DND-41 (cell line): Measurements from ENCODE around the gene MAP6.

Experiments used
- ATAC-seq: fragments of 200-7000 bp; cut with Tn5 transposase; 3 replicates; pipeline ENCODE4 v1.9.1; 2021; ENCODE audit warnings: low read depth; ENCODE audit not compliant: insufficient read depth
- DNase-seq: peaks from one replicate; pipeline ENCODE4 v3.0.0-alpha.2; 2020
- H2AFZ ChIP-seq: 2 replicates; pipeline ENCODE4 v1.6.0; 2012; ENCODE audit warnings: low read depth, low read length
- H3K27ac ChIP-seq: 2 replicates; pipeline ENCODE4 v1.5.1; 2012; ENCODE audit warnings: low read length, inconsistent platforms
- H3K27me3 ChIP-seq: fragments of 200-600 bp; sonication (generic); 2 replicates; pipeline ENCODE4 v1.6.0; 2012; ENCODE audit warnings: low read length, mild to moderate bottlenecking, inconsistent platforms; ENCODE audit not compliant: insufficient read depth, poor library complexity
- H3K36me3 ChIP-seq: 2 replicates; pipeline ENCODE4 v1.5.1; 2012; ENCODE audit warnings: low read length, inconsistent platforms; ENCODE audit not compliant: insufficient read depth
- H3K4me1 ChIP-seq: 2 replicates; pipeline ENCODE4 v1.5.1; 2012; ENCODE audit warnings: mild to moderate bottlenecking, low read length; ENCODE audit not compliant: insufficient read depth
- H3K4me2 ChIP-seq: 2 replicates; pipeline ENCODE4 v1.6.0; 2012; ENCODE audit warnings: mild to moderate bottlenecking, moderate library complexity, low read length, inconsistent platforms; ENCODE audit not compliant: insufficient read depth
- H3K4me3 ChIP-seq, 2 experiments: fragments of 200-600 bp in 1 of 2; shearing (Covaris generic) in 1 of 2; 2 replicates each; pipeline ENCODE4 v1.5.1; 2012 to 2016; ENCODE audit warnings: inconsistent platforms in 2 of 2, low read length in 2 of 2, mild to moderate bottlenecking in 2 of 2, low read depth in 1 of 2, moderate library complexity in 1 of 2
- H3K79me2 ChIP-seq: 2 replicates; pipeline ENCODE4 v1.6.0; 2012; ENCODE audit warnings: low read length, inconsistent platforms; ENCODE audit not compliant: insufficient read depth
- H3K9ac ChIP-seq: 2 replicates; pipeline ENCODE4 v1.6.0; 2012; ENCODE audit warnings: low read depth, mild to moderate bottlenecking, inconsistent platforms, low read length, moderate library complexity
- H3K9me3 ChIP-seq: 2 replicates; pipeline ENCODE4 v1.5.1; 2012; ENCODE audit warnings: low read length, moderate library complexity, mild to moderate bottlenecking, inconsistent platforms; ENCODE audit not compliant: insufficient read depth, severe bottlenecking
- H4K20me1 ChIP-seq: 2 replicates; pipeline ENCODE4 v1.6.0; 2012; ENCODE audit warnings: low read length; ENCODE audit not compliant: insufficient read depth
- EZH2 ChIP-seq: IDR thresholded peaks from 3 replicates; pipeline ENCODE4 v1.6.1; 2012; ENCODE audit warnings: borderline replicate concordance, low read depth, mild to moderate bottlenecking, moderate library complexity, low read length, inconsistent platforms; ENCODE audit not compliant: severe bottlenecking
- TF ChIP-seq, protein P1 (sequence below): IDR thresholded peaks from 2 replicates; pipeline ENCODE4 v1.5.1; 2012; ENCODE audit warnings: borderline replicate concordance, low read length, moderate library complexity, mild to moderate bottlenecking; ENCODE audit not compliant: poor library complexity, severe bottlenecking; ENCODE audit errors: extremely low read depth

The MAP6 gene

DNA sequence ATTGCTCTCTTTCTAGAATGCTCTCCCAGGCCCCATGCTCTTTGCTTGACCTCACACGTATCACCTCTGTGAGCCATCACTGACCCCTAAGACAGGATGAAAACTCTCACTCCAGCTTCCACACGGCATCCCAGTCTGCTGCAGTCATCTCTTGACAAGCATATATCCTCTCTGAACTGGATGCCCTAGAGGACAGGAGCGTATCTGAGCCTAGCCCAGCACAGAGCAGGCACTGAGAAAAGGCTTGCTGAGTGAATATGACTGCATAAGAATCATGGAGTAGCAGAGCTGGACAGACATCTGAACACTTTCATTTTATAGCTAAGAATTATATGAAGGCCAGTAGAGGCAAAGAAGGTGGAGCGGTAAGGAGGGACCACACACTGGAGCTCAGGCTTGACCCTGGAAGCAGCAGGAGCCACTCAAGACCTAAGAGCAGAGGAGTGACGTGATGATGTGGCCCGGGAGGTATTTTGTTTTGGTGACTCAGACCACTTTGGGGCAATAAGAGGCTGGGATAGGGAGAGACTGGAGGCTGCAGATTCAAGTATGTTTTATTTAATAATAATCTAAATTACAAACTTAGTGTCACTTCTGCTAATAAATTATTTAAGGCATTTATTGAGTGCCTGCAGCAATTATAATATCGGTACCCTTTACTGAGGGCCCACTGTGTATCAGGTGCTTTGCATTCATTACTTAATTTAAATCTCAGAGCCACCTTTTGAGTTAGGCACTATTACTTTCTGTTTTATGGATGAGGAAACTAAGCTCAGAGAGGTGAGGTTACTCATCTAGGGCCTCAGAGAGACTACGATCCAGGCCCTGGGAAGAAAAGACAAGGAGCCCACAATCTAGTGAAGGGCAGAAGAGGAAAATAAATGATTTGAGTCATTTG is 42.6 kb downstream of the MAP6 start:
- Histone ChIP-seq H3K36me3 (no peaks in the 10 kb centered on the region), H4K20me1 (no peaks in the 10 kb centered on the region), H3K4me1 (no peaks in the 10 kb centered on the region), H3K9ac (no peak overlapping the region), H3K27me3 (peaks cover 17% of the 10 kb centered on the region), H3K4me2 (no peak overlapping the region), H3K79me2 (no peaks in the 10 kb centered on the region), H3K27ac (no peak overlapping the region), H2AFZ (no peak overlapping the region), H3K4me3 (no peak overlapping the region), H3K9me3 (no peaks in the 10 kb centered on the region)
- ATAC-seq = no peak
- TF ChIP-seq EZH2 = no peak
- TF ChIP-seq, protein P1, sequence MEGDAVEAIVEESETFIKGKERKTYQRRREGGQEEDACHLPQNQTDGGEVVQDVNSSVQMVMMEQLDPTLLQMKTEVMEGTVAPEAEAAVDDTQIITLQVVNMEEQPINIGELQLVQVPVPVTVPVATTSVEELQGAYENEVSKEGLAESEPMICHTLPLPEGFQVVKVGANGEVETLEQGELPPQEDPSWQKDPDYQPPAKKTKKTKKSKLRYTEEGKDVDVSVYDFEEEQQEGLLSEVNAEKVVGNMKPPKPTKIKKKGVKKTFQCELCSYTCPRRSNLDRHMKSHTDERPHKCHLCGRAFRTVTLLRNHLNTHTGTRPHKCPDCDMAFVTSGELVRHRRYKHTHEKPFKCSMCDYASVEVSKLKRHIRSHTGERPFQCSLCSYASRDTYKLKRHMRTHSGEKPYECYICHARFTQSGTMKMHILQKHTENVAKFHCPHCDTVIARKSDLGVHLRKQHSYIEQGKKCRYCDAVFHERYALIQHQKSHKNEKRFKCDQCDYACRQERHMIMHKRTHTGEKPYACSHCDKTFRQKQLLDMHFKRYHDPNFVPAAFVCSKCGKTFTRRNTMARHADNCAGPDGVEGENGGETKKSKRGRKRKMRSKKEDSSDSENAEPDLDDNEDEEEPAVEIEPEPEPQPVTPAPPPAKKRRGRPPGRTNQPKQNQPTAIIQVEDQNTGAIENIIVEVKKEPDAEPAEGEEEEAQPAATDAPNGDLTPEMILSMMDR = no peak
- DNase-seq = no peak

DNA sequence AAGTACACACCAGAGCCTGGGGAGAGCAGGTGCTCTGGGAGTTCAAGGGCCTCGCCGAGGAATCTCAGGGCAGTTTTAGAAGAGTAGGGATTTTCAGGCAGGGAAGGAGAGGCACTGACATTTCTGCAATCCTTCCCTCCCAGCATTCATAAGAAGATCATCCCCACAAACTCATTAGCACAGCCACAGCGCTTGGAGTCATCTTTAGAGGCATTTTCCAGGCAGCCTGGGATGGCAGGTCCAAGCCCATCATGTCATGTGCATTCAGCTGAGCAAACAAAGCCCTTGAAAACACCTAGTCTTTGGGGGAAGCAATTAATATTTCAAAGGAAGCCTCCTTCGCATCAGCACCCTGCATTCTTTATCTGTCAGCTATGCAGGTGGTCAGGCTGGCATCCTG is 43.8 kb downstream of the MAP6 start:
- Histone ChIP-seq H3K36me3 (no peaks in the 10 kb centered on the region), H3K79me2 (no peaks in the 10 kb centered on the region), H3K4me2 (no peak overlapping the region), H3K4me3 (no peak overlapping the region), H3K27ac (no peak overlapping the region), H4K20me1 (no peaks in the 10 kb centered on the region), H3K4me1 (no peaks in the 10 kb centered on the region), H3K9ac (no peak overlapping the region), H3K27me3 (peaks cover 9% of the 10 kb centered on the region), H3K9me3 (no peaks in the 10 kb centered on the region), H2AFZ (no peak overlapping the region)
- no peak for ATAC-seq
- no peak for DNase-seq
- TF ChIP-seq, protein P1 = no peak
- no peak for TF ChIP-seq EZH2

DNA sequence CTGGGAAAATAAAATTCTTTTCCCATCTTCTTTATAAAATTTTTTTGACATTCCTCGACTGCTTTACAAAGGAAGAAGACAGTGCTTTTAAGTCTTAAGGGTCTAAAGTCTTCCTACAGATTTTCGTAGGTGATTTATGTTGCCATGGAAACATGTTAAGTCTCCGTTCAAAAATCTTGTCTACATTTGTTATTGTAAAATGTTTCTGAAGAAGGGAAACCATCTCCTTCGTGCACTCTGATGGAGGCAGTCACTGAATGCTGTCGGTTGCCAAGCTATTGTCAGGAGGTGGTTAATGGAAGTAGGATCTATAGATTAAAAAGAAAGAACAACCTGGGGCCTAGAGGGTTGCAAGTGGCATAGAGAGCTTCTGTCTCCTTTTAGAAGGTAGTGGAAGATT is 52.6 kb downstream of the MAP6 start:
- no peaks in the 10 kb centered on the region for H3K4me1 ChIP-seq
- peaks cover 15% of the 10 kb centered on the region for H3K27me3 ChIP-seq
- H3K4me2 ChIP-seq = no peak overlapping the region
- H3K36me3 ChIP-seq = no peaks in the 10 kb centered on the region
- H3K79me2 ChIP-seq = no peaks in the 10 kb centered on the region
- H4K20me1 ChIP-seq = no peaks in the 10 kb centered on the region
- no peak overlapping the region for H3K4me3 ChIP-seq
- no peak for ATAC-seq
- no peaks in the 10 kb centered on the region for H3K9me3 ChIP-seq
- H2AFZ ChIP-seq = no peak overlapping the region
- TF ChIP-seq EZH2 = no peak
- TF ChIP-seq, protein P1 = no peak
- DNase-seq = no peak
- no peak overlapping the region for H3K9ac ChIP-seq
- H3K27ac ChIP-seq = no peak overlapping the region
